ENCODE data around the gene OR1N2.
"Not testable (repeated sequence)": the region's sequence is repeated elsewhere in the genome, so short reads cannot be mapped to it uniquely, and the experiment has no call there.

The OR1N2 gene

GRCh38 chr9:122552812-122553211 is at the start of gene OR1N2:
OR1N2 (plus strand) TSS chr9:122553112; CDS start chr9:122553212, 100 bp downstream.
- no peak for DNase-seq

DNA sequence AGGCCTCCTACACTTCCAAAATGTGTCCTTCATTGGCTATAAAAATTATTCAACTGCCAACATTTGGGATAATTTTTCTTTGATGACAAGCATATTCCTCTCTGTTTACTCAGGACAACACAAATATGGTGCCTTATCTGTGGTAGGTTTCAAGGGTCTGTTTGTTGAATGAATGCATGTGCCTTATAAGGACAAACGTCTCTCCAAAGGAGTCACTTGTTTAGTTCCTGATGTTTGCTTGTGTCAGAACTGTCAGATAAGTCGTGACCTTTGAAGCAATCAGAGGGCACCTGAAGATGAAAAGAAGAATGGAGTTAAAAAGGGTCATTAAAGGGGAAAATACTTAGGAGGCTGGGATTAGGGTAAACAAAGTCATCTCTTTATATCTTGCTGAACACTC is 45.9 kb upstream of the OR1N2 start:
- DNase-seq, result no peak

DNA sequence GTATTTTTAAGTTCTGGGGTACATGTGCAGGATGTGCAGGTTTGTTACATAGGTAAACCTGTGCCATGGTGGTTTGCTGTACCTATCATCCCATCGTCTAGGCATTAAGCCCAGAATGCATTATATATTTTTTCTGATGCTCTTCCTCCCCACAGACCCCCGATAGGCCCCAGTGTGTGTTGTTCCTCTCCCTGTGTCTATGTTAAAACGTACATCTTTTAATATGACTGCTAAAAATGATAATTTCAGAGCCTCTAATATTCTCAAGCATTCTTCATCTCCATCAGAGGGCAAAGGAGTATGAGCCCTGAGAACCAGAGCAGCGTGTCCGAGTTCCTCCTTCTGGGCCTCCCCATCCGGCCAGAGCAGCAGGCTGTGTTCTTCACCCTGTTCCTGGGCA is 42.4 kb upstream of the OR1N2 start, which contains the start of gene OR1J2:
TSS of gene OR1J2 (plus strand) at position 301 of the 400 bp plus-strand sequence. CDS start at position 301, 0 bp downstream.
- DNase-seq, result no peak

GRCh38 chr9:122518226-122518625 is 34.7 kb upstream of the OR1N2 start:
- no peak for DNase-seq

GRCh38 chr9:122518841-122519240 is 34.1 kb upstream of the OR1N2 start, which contains the start of gene OR1J4:
OR1J4 (plus strand) TSS chr9:122519141; CDS start chr9:122519141, 0 bp downstream.
- no peak for DNase-seq

- DNase-seq, result no peak
These were observed 33.5 kb upstream of the OR1N2 start for GRCh38 chr9:122519376-122519775.

DNA sequence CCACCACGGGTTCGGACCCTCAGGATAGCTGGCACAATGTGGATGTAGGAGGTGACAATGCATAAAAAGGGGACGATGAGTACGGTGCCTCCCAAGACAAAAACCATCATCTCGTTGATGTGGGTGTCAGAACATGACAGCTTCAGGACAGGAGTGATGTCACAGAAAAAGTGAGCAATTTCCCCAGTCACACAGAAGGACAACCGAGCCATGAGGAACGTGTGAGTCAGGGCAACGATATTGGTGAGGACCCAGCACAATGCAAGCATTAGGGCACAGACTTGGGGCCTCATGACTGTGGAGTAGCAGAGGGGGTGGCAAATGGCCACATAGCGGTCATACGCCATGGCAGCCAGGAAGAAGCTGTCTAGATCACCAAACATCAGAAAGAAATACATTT is 26.3 kb upstream of the OR1N2 start:
- no peak for DNase-seq

DNA sequence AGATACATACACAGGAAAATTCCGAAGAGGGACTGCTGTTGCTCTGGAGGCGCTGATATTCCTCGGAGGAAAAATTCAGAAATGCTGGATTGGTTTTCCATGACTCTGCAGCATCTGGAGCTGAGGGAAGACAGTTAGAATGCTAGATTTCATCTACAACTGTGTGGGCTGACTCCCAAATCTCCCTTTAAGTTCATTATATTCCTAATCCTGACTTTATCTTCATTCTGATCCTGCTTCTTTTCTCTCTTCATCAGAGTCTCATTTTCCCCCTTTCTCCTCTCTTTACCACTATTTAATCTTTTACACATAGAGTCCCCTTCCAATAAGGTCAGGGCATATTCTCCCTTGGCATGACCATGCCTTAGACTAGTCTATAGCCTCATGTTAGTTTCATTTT is 25.7 kb upstream of the OR1N2 start, which contains the start of gene OR1N1:
TSS of gene OR1N1 (minus strand) at position 101 of the 400 bp plus-strand sequence. CDS start at position 101, 0 bp downstream.
- DNase-seq, result no peak

GRCh38 chr9:122531157-122531556 is 21.8 kb upstream of the OR1N2 start:
- DNase-seq, result not testable (repeated sequence)

- DNase-seq, result no peak
These were observed 16.8 kb upstream of the OR1N2 start for GRCh38 chr9:122536134-122536533.

DNA sequence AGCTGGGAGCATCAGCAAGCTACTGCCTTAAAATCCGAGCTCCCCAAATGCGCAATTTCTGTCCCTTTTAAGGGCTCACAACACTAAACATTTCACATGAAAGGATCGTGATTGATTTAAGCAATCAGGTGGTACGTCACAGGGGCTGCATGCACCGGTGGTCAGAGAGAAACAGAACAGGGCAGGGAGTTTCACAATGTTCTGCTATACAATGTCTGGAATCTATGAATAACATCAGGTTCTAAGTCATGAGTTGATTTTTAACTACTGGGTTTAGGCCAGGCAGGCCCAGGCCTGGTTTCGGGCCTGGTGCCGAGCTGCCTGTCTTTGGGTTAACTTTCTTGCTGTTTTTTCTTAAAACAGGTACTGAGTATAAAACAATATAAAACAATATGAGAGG is 15.8 kb upstream of the OR1N2 start:
- not testable (repeated sequence) for DNase-seq

- DNase-seq, result no peak
These were observed 14.2 kb upstream of the OR1N2 start for GRCh38 chr9:122538757-122539156.

DNA sequence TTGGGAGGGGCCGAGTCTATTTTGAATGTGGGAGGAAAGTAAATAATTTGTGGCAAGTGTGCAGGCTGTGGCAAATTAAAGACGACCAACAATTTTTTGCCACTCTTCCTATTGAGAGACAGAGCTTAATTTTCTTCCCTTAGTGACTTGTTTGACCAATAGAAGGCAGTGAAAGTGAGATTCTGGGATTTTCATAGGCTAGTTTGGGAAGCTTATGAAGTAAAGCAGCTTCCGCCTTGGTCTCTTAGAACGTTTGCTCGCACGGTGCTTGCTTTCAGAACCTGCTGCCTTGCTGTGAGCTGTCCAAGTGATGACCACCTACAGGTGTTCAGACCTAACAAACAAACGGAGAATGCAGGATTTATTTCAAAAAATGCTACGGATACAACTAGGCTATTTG is 6.7 kb upstream of the OR1N2 start:
- no peak for DNase-seq

DNA sequence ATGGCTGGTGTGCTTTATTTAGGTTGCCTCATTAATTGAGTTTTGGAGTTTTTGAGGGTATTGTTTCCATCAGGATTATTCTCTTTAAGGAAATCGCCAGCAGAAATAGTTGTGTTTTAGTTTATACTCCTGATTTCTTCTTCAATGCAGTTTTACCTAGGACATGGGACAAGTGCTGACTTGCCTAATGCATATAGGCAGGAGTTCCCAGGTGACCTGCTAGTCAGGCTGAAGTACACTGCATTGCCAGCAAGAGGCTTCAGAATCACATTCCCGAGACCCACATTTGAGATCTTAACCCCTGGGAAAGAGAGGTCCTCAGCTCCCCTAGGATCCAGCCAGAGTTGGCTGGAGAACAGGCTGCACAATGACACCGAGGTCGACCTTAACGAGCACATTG is 1.5 kb upstream of the OR1N2 start:
- DNase-seq, result no peak

GRCh38 chr9:122561446-122561845 is 8.5 kb downstream of the OR1N2 start:
- no peak for DNase-seq

- DNase-seq, result no peak
These were observed 9.3 kb downstream of the OR1N2 start for GRCh38 chr9:122562134-122562760.

DNA sequence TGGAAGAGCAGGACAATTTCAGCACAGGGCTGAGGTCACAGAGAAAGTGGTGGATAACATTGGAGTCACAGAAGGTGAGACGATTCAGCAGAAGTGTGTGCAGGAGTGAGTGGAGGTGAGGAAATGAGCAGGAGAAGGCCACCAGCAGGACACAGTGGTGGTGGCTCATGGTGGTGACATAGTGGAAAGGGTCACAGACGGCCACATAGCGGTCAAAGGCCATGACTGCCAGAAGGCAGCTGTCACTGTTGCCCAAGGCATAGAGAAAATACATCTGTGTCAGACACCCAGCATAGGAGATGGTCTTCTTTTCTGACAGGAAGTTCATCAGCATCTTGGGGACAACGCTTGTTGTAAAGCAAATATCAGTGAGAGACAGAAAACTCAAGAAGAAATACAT is 15.0 kb downstream of the OR1N2 start:
- no peak for DNase-seq

DNA sequence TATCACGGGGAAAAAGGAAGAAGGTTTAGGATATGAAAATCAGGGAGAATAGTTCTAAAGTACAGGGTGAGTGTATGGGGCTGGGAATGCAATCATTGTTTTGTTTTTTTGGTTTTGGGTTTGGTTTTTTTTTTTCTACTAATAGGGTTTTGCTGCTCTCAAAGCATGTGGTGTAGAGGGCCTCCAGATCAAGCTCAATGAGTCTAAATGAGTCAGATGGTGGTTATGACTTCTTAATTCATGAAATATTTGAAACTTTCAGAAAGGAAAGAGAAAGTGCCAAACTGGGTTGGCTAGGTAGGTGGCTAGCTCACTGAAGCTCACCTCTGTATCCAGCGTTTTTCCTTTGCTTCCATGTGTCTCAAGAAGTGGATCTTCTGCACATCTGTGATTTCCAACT is 19.5 kb downstream of the OR1N2 start:
- DNase-seq, result no peak

GRCh38 chr9:122579874-122580273 is 27.0 kb downstream of the OR1N2 start:
- DNase-seq, result no peak

GRCh38 chr9:122580360-122580759 is 27.4 kb downstream of the OR1N2 start:
- no peak for DNase-seq

GRCh38 chr9:122583284-122583683 is 30.4 kb downstream of the OR1N2 start, which contains the start of gene OR1L8:
OR1L8 (minus strand) TSS chr9:122583384; CDS start chr9:122568477, 14,907 bp downstream.
- DNase-seq, result not testable (repeated sequence)
